Gastrocnemius medialis (tissue), 4 donors: Measurements from ENCODE around the gene EXOC1L. TPM values are rescaled to one million over a fixed set of nuclear protein-coding genes. Genes with fewer than 3 reads are reported as not detected.

Experiments used
- ATAC-seq, 2 donors: fragments of 150-250 bp; one replicate each; pipeline ENCODE4 v1.9.1; 2016
- DNase-seq, 2 donors: peaks; one replicate each; pipeline ENCODE4 v3.0.0-alpha.2; 2019
- H3K27ac ChIP-seq, 4 donors: fragments of 200-600 bp; sonication (generic); 1 replicate in 1 of 4; 2 replicates in 3 of 4; pipeline ENCODE4 v1.5.1; 2016 to 2018; ENCODE audit warnings: mild to moderate bottlenecking in 2 of 4, moderate library complexity in 1 of 4
- H3K27me3 ChIP-seq, 3 donors: fragments of 200-600 bp; sonication (generic) in 2 of 3; 1 replicate in 1 of 3; 2 replicates in 2 of 3; pipeline versions ENCODE4 v1.5.1 to v1.6.0; 2016 to 2019; ENCODE audit warnings: mild to moderate bottlenecking in 1 of 3, moderate library complexity in 1 of 3
- H3K36me3 ChIP-seq, 2 donors: fragments of 200-600 bp; sonication (generic) in 1 of 2; one replicate each; pipeline ENCODE4 v1.5.1; 2017 to 2018
- H3K4me1 ChIP-seq, 2 donors: fragments of 200-600 bp; sonication (generic) in 1 of 2; one replicate each; pipeline ENCODE4 v1.5.1; 2016 to 2017; ENCODE audit warnings: mild to moderate bottlenecking in 2 of 2
- H3K4me3 ChIP-seq, 4 donors: fragments of 200-600 bp; sonication (generic) in 3 of 4; 1 replicate in 1 of 4; 2 replicates in 3 of 4; pipeline ENCODE4 v1.5.1; 2016 to 2019; ENCODE audit warnings: mild to moderate bottlenecking in 2 of 4
- H3K9me3 ChIP-seq, 3 donors: fragments of 200-600 bp; sonication (generic) in 2 of 3; 1 replicate in 1 of 3; 2 replicates in 2 of 3; pipeline ENCODE4 v1.5.1; 2016 to 2019
- POLR2A ChIP-seq, 2 donors: fragments of 450-650 bp; IDR thresholded peaks; one replicate each; pipeline ENCODE4 v1.6.1; 2017; ENCODE audit warnings: antibody characterized with exemption in 2 of 2, mild to moderate bottlenecking in 2 of 2, moderate library complexity in 2 of 2
- in situ Hi-C, 4 donors: fragments of 200-750 bp; cut with MboI; loops; one replicate each; pipeline versions ENCODE4 v1.15.0 to v1.8.0; 2017; ENCODE audit warnings: low sequenced_read_pairs in 4 of 4
- intact Hi-C: fragments of 100-400 bp; cut with DNase I; formaldehyde crosslinking; loops from one replicate; pipeline ENCODE4 v1.15.1; 2023; ENCODE audit warnings: low total_unique reads
- total RNA-seq, 4 donors: library from RNA; depleted of rRNA; stranded (reverse); fragments of >200 nt; gene quantifications; one replicate each; pipeline versions ENCODE4 v1.1.0 to v1.2.3, GENCODE V29; 2016
- TF ChIP-seq, protein P1 (sequence below), 5 experiments: fragments of 450-650 bp in 3 of 5; fragments of 200-600 bp in 2 of 5; sonication (generic) in 2 of 5; IDR thresholded peaks in 4 of 5; conservative IDR thresholded peaks in 1 of 5; 1 replicate in 4 of 5; 2 replicates in 1 of 5; pipeline ENCODE4 v1.5.1; 2016 to 2019; ENCODE audit warnings: antibody characterized with exemption in 5 of 5, mild to moderate bottlenecking in 3 of 5, moderate library complexity in 3 of 5

EXOC1L gene
- total RNA-seq, 4 donors from 2014 or later: not detected

DNA sequence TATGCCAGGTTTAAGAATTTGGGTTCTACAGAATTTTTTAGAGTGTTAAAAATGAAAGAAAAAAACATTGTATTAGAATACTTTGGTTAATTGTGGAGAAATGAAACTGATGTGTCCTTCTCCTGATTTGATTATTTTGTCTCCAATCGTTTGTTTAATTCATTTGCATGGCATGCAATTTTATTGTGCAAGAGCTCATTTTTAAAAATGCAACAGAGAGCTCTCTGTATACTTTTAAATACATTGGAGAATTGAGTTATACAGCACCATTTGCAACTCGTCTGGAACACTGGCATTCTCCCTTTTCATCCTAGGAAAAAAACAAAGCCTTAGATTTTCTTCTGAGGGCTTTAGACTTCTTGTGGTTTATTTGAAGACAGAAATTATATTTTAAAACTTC lies 689 bp downstream of the EXOC1L start:
- DNase-seq (no peak), ATAC-seq (no peak)
- intact Hi-C loops (no loop called here), in situ Hi-C loops (no loop called here)
- no peaks in the 10 kb centered on the region for H3K36me3 ChIP-seq
- no peak overlapping the region for H3K4me3 ChIP-seq
- no peak for TF ChIP-seq POLR2A (IDR thresholded peaks at IDR 0.05)
- TF ChIP-seq, protein P1, sequence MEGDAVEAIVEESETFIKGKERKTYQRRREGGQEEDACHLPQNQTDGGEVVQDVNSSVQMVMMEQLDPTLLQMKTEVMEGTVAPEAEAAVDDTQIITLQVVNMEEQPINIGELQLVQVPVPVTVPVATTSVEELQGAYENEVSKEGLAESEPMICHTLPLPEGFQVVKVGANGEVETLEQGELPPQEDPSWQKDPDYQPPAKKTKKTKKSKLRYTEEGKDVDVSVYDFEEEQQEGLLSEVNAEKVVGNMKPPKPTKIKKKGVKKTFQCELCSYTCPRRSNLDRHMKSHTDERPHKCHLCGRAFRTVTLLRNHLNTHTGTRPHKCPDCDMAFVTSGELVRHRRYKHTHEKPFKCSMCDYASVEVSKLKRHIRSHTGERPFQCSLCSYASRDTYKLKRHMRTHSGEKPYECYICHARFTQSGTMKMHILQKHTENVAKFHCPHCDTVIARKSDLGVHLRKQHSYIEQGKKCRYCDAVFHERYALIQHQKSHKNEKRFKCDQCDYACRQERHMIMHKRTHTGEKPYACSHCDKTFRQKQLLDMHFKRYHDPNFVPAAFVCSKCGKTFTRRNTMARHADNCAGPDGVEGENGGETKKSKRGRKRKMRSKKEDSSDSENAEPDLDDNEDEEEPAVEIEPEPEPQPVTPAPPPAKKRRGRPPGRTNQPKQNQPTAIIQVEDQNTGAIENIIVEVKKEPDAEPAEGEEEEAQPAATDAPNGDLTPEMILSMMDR (IDR thresholded peaks at IDR 0.05 in 4 of 5, conservative IDR thresholded peaks at IDR 0.05 in 1 of 5): no peak
- no peak overlapping the region for H3K27ac ChIP-seq
- no peaks in the 10 kb centered on the region for H3K4me1 ChIP-seq
- no peaks in the 10 kb centered on the region for H3K9me3 ChIP-seq
- no peaks in the 10 kb centered on the region for H3K27me3 ChIP-seq

DNA sequence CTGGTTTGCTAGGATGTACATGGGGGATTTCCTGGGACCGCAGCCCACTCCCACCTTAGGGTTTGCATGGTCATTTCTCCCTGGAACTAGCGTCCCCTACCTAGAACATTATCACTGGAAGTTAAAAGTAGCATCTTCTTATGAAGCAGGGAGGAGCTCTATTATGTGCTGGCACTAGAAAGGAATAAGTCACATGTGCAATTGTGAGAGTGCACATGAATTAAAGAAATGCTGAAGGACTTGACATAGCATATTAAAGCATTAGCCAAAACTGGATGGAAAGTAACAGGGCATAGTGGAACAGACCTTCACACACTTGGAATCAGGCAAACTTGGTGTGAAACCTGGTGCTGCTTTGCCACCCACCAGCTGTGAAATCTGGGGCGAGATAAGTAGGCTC lies 2.7 kb downstream of the EXOC1L start:
- DNase-seq: no peak
- Histone ChIP-seq H3K36me3 (no peaks in the 10 kb centered on the region), H3K27ac (no peak overlapping the region), H3K4me1 (no peaks in the 10 kb centered on the region), H3K27me3 (no peaks in the 10 kb centered on the region), H3K9me3 (no peaks in the 10 kb centered on the region), H3K4me3 (no peak overlapping the region)
- intact Hi-C loops (no loop called here), in situ Hi-C loops (no loop called here)
- no peak for ATAC-seq
- TF ChIP-seq, protein P1 (IDR thresholded peaks at IDR 0.05 in 4 of 5, conservative IDR thresholded peaks at IDR 0.05 in 1 of 5): no peak
- no peak for TF ChIP-seq POLR2A (IDR thresholded peaks at IDR 0.05)

DNA sequence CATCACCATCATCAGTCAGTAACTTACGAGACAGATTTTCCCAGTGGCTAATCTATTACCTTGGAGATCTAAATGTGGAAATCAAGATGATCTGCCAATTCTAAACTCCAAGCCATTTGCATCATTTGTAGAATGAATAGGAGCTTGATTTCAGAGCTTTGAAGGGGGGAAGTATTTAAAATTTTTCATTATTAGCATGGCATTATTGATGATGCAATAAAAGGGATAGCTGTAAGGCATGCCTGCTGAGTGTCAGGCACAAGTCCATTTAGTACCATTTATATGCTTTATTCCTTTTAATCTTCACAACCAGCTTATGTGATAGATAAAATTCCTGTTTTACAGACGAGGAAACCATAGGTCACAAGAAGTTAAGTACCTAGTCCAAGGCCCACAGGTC lies 5.3 kb downstream of the EXOC1L start:
- no peak overlapping the region for H3K4me3 ChIP-seq
- in situ Hi-C loops: no loop called here
- H3K27me3 ChIP-seq: peaks cover 0 to 2% (median 0%) of the 10 kb centered on the region in 3 donors
- no peak for TF ChIP-seq POLR2A (IDR thresholded peaks at IDR 0.05)
- TF ChIP-seq, protein P1 (IDR thresholded peaks at IDR 0.05 in 4 of 5, conservative IDR thresholded peaks at IDR 0.05 in 1 of 5): no peak
- ATAC-seq (no peak), DNase-seq (no peak)
- H3K27ac ChIP-seq: no peak overlapping the region
- intact Hi-C loops: no loop called here
- no peaks in the 10 kb centered on the region for H3K36me3 ChIP-seq
- no peaks in the 10 kb centered on the region for H3K4me1 ChIP-seq
- H3K9me3 ChIP-seq: no peaks in the 10 kb centered on the region

DNA sequence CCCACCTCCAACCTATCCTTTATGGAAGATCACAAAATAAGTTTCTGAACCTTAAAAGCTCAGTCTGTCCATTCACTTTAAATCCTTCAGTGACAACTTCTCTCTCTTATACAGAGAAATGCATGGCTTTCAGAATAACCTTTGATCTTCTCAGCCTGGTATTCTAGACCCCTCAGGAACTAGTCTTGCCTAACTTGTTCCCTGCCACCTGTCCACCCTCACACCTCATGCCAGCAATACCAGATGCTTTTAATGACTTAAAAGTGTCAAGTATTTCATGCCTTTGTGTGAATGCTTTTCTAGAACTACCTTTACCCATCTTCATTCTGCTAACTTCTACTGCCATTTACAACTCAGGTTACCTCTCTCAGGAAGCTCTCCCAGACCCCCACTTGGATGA lies 7.4 kb downstream of the EXOC1L start:
- no peaks in the 10 kb centered on the region for H3K4me1 ChIP-seq
- TF ChIP-seq POLR2A (IDR thresholded peaks at IDR 0.05): no peak
- TF ChIP-seq, protein P1 (IDR thresholded peaks at IDR 0.05 in 4 of 5, conservative IDR thresholded peaks at IDR 0.05 in 1 of 5): no peak
- intact Hi-C loops: no loop called here
- H3K4me3 ChIP-seq: no peak overlapping the region
- no peak overlapping the region for H3K27ac ChIP-seq
- ATAC-seq (no peak), DNase-seq (no peak)
- no peaks in the 10 kb centered on the region for H3K9me3 ChIP-seq
- no peaks in the 10 kb centered on the region for H3K36me3 ChIP-seq
- in situ Hi-C loops: no loop called here
- H3K27me3 ChIP-seq: peaks cover 0 to 2% (median 1%) of the 10 kb centered on the region in 3 donors

DNA sequence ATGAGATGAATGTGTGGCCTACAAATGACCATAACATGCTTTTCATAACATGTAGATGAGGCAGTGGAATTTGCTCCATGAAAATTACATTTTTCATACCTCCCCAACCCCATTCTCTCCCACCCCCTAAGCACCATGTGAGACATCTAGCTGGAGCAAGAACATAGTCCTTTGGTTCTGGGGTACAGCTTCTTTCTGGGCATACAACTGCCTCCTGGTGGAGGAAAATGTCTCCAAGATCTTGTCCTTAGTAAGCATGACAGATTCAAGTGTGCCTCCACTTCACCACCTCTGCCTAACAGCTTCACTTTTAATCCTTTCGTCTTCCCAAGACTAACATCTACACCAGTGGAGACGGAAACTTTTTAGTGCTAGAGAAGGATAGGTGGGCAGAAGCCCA lies 8.0 kb downstream of the EXOC1L start:
- in situ Hi-C loops: no loop called here
- intact Hi-C loops: no loop called here
- TF ChIP-seq, protein P1 (IDR thresholded peaks at IDR 0.05 in 4 of 5, conservative IDR thresholded peaks at IDR 0.05 in 1 of 5): no peak
- TF ChIP-seq POLR2A (IDR thresholded peaks at IDR 0.05): no peak
- no peak for DNase-seq
- ATAC-seq: no peak
- H3K9me3 ChIP-seq: no peaks in the 10 kb centered on the region
- no peaks in the 10 kb centered on the region for H3K4me1 ChIP-seq
- H3K36me3 ChIP-seq: no peaks in the 10 kb centered on the region
- no peak overlapping the region for H3K4me3 ChIP-seq
- H3K27ac ChIP-seq: no peak overlapping the region
- peaks cover 0 to 2% (median 2%) of the 10 kb centered on the region in 3 donors for H3K27me3 ChIP-seq
